ENCODE results near the gene LOXHD1.

The LOXHD1 gene

GRCh38 chr18:46657115-46657955, at the start of gene LOXHD1:
Gene LOXHD1, minus strand, starts transcription at chr18:46657220. Its CDS starts 187 bp downstream, at chr18:46657033.
- H3K4me3 ChIP-seq (ENCODE audit: low read length) = no peak within 1 kb of the TSS
- no peak for DNase-seq (ENCODE audit: low read depth)
- TF ChIP-seq CTCF (IDR thresholded peaks at IDR 0.05; ENCODE audit: insufficient read depth, low read depth, low read length, missing control alignments) = no peak

GRCh38 chr18:46705521-46705920, 48.5 kb upstream of the LOXHD1 start:
- H3K4me3 ChIP-seq (ENCODE audit: low read length) = no peak overlapping the region
- no peak for TF ChIP-seq CTCF (IDR thresholded peaks at IDR 0.05; ENCODE audit: insufficient read depth, low read depth, low read length, missing control alignments)
- DNase-seq (ENCODE audit: low read depth) = no peak

- no peak for TF ChIP-seq CTCF (IDR thresholded peaks at IDR 0.05; ENCODE audit: insufficient read depth, low read depth, low read length, missing control alignments)
- DNase-seq (ENCODE audit: low read depth) = no peak
- no peak overlapping the region for H3K4me3 ChIP-seq (ENCODE audit: low read length)
Observed at GRCh38 chr18:46704816-46705215, 47.8 kb upstream of the LOXHD1 start.

- no peak for DNase-seq (ENCODE audit: low read depth)
- no peak overlapping the region for H3K4me3 ChIP-seq (ENCODE audit: low read length)
- TF ChIP-seq CTCF (IDR thresholded peaks at IDR 0.05; ENCODE audit: insufficient read depth, low read depth, low read length, missing control alignments) = no peak
Observed at GRCh38 chr18:46704189-46704588, 47.2 kb upstream of the LOXHD1 start.

- no peak overlapping the region for H3K4me3 ChIP-seq (ENCODE audit: low read length)
- no peak for DNase-seq (ENCODE audit: low read depth)
- no peak for TF ChIP-seq CTCF (IDR thresholded peaks at IDR 0.05; ENCODE audit: insufficient read depth, low read depth, low read length, missing control alignments)
Observed at GRCh38 chr18:46702471-46702870, 45.5 kb upstream of the LOXHD1 start.

GRCh38 chr18:46700066-46700824, 43.2 kb upstream of the LOXHD1 start:
- TF ChIP-seq CTCF (IDR thresholded peaks at IDR 0.05; ENCODE audit: insufficient read depth, low read depth, low read length, missing control alignments) = no peak
- DNase-seq (ENCODE audit: low read depth) = no peak
- H3K4me3 ChIP-seq (ENCODE audit: low read length) = no peak overlapping the region

Data from epithelial cell of esophagus (primary cell).